ENCODE results near the gene TMEM184B.

DNA sequence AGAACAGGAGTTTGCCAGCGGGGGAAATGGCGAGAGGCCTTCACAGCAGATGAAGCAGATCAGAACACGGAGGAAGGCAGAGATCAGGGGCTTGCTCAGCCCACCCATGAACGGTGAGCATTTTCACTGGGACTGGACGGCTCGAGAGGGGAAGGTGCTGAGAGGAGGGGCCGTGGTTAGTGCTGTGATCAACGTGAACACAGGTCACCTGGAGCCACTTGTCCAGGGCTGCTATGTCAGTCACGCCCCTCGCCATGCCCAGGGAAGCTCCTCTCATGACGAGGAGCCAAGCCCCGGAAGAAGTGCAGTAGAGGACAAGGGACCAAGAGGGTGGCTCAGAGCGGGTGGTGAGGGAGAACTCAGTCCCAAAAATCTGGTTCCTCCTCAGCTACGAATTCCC is 98.2 kb downstream of the TMEM184B start:
- TF ChIP-seq FOXA1 (IDR thresholded peaks at IDR 0.05) (no peak), ATF3 (IDR thresholded peaks at IDR 0.05) (no peak), CTCF (IDR thresholded peaks at IDR 0.05; ENCODE audit: low read depth, low read length, missing input control) (no peak), RAD21 (IDR thresholded peaks at IDR 0.05) (no peak), TAF1 (conservative IDR thresholded peaks at IDR 0.05) (no peak), FOXA2 (IDR thresholded peaks at IDR 0.05) (no peak), YY1 (IDR thresholded peaks at IDR 0.05) (no peak), JUND (IDR thresholded peaks at IDR 0.05) (no peak), EGR1 (IDR thresholded peaks at IDR 0.05; ENCODE audit: low read depth in 2 of 2) (no peak), GABPA (IDR thresholded peaks at IDR 0.05 in 1 of 2, conservative IDR thresholded peaks at IDR 0.05 in 1 of 2) (no peak), ZBTB33 (IDR thresholded peaks at IDR 0.05) (no peak), RXRA (IDR thresholded peaks at IDR 0.05) (no peak)
- TF ChIP-seq, protein P1, sequence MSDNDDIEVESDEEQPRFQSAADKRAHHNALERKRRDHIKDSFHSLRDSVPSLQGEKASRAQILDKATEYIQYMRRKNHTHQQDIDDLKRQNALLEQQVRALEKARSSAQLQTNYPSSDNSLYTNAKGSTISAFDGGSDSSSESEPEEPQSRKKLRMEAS (IDR thresholded peaks at IDR 0.05), result no peak
- TF ChIP-seq, protein P2, sequence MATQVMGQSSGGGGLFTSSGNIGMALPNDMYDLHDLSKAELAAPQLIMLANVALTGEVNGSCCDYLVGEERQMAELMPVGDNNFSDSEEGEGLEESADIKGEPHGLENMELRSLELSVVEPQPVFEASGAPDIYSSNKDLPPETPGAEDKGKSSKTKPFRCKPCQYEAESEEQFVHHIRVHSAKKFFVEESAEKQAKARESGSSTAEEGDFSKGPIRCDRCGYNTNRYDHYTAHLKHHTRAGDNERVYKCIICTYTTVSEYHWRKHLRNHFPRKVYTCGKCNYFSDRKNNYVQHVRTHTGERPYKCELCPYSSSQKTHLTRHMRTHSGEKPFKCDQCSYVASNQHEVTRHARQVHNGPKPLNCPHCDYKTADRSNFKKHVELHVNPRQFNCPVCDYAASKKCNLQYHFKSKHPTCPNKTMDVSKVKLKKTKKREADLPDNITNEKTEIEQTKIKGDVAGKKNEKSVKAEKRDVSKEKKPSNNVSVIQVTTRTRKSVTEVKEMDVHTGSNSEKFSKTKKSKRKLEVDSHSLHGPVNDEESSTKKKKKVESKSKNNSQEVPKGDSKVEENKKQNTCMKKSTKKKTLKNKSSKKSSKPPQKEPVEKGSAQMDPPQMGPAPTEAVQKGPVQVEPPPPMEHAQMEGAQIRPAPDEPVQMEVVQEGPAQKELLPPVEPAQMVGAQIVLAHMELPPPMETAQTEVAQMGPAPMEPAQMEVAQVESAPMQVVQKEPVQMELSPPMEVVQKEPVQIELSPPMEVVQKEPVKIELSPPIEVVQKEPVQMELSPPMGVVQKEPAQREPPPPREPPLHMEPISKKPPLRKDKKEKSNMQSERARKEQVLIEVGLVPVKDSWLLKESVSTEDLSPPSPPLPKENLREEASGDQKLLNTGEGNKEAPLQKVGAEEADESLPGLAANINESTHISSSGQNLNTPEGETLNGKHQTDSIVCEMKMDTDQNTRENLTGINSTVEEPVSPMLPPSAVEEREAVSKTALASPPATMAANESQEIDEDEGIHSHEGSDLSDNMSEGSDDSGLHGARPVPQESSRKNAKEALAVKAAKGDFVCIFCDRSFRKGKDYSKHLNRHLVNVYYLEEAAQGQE (IDR thresholded peaks at IDR 0.05), result no peak

All from liver (tissue), 3 donors.